ENCODE measurements around the gene RFESD.
A peak's percentile ranks its signal among the peaks of the same experiment; 100 is the strongest.
"Not testable (repeated sequence)": the region's sequence is repeated elsewhere in the genome, so short reads cannot be mapped to it uniquely, and the experiment has no call there.

Gene RFESD

DNA sequence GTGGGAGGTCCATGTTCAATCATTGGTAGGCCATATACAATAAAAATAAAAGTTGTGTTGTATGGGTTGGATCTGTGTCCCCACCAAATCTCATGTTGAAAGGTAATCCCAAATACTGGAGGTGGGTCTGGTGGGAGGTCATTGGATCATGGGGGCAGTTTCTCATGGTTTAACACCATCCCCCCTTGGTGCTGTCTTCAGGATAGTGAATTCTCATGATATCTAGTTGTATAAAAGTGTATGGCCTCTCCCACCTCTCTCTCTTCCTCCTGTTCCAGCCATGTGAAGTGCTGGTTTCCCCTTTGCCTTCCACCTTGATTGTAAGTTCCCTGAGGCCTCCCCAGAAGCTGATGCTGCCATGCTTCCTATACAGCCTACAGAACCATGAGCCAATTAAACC lies 21.1 kb downstream of the RFESD start:
- no peak for DNase-seq

DNA sequence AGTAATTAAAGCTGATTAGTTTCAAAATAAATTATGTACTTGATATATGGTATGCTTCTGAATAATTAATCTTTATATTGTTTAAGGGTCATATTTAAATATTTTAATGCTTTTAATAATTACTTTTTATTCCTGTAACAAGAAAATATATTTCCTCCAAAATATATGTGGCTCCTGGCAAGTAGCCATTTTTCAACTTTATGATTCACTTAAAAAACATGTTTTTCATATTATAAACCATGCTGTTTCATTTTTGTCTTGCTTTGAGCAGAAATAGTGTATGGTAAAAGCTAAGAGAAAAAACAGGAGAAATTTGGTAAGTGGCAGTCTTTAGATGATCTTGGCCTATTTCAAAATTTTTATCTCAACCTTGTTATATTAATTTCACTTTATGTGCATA lies 21.6 kb downstream of the RFESD start:
- no peak for DNase-seq

DNA sequence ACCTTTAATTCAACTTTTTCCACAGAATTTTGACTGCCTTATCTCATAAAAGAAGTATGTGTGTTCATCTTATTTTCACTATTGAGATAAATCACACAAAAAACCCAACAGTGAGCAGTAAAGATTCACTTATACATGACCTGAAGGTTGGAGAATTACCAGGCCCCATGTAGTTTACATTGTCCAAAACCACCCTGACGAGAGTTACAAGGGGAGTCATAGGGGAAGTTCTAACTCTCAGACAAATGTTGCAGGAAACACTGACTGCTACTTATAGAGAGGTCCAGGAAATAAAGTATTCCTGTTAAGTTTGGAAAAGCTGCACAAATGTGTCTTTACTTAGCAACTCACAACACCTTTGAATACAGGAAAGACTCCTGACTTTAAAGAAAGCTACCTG lies 22.2 kb downstream of the RFESD start:
- DNase-seq: no peak

DNA sequence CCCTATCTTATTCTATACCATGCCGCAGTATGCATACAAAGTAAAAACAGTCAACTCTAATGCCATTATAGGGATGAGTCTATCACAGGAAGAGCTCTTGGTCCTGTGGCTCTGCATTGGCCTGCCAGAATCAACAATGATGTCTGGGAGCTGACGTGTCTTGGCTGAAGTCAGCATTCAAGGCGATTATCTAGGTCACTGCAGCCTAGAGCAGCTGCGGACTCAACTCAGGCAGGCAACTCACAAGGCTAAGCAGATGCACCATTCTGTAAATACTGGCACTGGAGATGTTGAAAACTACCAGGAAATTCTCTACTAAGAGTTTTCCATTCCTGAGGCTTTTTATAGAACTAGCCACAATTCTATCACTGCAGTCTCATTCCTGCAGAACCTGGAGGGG lies 23.0 kb downstream of the RFESD start:
- DNase-seq: no peak

DNA sequence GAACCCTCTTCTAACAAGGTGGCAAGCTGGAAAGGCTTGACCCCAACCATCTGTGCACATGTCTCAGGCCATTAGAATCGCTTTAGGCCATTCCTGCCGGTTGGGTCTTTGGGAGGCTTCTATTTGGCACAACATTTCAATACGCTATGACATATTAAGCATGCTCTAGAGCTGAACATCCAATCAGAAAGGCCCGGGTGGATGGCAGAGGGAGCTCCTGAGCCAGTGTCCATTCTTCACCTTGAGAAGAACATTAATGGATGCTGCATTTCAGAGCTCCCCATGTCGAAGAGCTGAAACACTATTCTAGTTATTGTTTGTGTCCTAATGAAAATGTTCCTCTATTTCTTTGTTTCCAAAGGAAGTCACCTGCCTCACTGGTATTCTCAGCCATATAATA lies 23.4 kb downstream of the RFESD start:
- no peak for DNase-seq

DNA sequence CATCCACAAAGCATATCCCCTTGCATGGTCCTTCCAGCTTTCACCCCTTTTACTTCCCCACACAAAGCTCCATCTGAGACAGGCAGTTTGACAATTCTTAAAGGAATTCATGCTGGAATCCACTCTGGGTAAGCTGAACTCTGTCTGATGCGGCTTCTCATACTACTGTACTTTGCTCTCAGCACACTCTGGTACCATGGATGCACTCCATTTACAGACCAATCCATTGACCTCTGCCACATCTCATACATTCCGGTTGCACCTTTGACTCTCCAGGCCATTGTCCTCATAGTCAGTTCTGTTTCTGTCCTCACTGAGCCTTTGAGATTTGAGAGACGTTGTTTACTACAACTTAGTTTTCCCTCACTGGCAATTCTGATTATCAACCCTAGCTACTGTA lies 24.0 kb downstream of the RFESD start:
- no peak for DNase-seq

DNA sequence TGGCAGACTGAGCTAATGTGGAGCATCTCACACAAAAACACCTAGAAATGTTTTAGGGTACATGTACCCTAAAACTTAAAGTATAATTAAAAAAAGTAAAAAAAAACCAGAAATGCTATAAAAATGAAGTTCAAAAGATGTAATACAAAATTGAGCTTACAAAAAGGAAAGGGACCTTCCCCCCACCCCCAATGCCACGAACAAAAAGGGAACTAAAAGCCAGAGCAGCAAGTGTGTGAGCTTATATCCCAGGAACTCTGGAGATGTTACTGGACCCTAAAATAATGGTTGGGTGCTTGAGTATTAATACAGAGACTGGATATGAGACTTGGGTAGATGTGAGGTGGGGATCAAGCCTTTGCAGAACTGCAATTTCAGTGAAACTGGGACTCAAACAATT lies 25.2 kb downstream of the RFESD start:
- DNase-seq: peak; percentile 57

DNA sequence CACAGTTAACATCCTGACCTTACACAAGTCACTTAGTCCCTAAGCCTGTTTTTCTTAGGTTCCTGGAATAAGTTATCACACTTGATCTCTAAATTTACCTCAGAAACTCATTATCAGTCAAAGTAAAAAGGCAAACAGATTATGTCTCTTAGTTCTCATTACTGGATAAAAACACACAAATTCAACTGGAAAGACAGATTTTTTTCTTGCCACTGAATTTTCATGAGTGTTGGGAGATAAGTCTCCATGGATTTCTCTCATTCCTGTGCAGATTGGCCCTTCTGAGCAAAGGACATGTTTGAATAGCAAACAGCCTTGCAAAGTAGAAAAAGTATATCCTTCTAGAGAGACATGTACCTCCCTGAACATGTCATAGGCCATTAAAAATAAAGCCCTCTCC lies 26.1 kb downstream of the RFESD start:
- no peak for DNase-seq

DNA sequence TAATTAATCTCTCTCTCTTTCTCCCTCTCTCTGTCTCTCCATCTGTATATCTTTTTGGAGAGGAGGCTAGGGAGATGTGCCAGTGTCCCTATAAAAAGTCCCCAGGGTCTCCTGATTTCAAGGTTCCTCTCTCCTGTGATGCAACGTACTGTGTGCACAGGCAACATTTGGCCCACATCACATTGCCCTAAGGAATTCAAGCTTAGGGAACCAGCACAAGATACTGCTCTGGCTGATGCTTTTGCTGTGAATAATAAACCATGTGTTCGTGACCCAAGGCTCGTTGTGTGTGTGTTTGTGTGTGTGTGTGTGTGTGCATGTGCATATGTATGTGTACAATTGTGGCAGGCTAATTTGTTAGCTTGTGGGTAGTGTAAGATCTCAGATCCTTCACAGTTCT lies 26.5 kb downstream of the RFESD start:
- no peak for DNase-seq

DNA sequence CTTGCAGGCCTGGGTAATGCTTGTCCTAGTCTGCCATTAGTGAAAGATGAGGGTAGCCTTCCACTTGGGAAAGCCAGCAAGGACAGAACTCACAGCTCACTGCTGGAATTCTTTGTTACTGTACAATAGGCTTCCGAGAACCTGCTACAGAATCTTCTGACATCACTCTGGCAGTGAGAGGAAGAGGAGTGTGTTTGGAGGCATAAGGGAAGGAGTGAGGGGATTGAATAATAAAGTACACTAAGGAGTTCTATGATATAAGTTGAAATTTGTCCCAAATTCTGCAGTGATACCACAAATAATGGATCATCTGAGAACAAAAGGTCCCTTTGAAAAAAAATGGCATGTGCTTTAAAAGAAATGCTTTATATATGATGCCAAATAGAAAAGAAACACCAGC lies 36.3 kb downstream of the RFESD start, which contains the start of gene SPATA9:
Gene SPATA9, minus strand, starts transcription at position 101 of the 400 bp plus-strand sequence. CDS start 137 bp downstream, outside the sequence.
- no peak for DNase-seq

DNA sequence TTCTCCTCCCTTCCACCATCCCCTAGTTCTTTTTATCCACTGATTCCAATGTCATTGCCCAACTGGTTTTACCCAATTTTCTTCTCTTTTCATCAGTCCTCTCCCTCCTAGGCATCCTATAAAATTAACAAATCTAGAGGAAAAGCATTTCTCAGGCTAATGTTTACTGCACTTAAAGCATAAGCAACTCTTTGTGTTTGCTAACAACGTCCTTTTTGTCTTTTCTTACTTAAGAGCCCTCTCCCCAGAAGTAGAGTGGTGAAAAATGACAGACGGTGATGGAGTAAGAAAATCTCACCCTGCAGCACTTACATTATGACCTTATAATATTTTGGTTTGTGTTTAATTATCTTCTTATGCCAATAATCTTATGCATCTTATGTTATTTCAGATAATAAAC lies 37.8 kb downstream of the RFESD start:
- no peak for DNase-seq

DNA sequence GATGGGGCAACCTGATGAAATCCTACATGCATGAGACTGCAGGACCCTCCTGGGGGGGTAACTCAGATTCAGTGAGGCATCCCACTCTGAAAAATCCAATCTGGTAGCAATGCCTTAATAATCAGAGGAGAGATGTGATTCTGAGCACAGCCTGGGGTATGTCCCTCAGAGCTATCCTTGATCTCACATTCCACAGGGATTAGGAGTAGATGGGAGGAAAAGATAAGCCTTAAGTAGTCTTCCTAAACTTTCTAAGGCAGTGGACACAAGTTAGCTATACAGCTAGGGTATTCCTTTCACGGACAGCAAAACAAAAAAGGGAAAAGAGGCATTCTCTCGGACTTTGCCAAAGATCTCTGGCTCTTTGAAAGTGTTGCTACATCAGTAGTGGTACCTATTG lies 40.1 kb downstream of the RFESD start:
- no peak for DNase-seq

DNA sequence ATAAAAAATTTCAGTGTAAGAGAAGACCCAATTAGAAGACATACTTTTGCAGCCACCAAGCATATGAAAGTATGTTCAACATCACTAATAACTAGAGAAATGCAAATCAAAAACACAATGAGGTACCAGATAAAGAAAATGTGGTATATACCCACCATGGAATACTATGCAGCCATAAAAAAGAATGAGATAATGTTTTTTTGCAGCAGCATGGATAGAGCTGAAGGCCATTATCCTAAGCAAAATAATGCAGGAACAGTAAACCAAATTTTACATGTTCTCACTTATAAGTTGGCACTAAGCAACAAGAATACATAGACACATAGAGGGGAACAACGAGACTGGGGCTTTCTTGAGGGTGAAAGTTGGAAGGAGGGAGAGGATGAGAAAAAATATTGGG lies 43.1 kb downstream of the RFESD start:
- no peak for DNase-seq

DNA sequence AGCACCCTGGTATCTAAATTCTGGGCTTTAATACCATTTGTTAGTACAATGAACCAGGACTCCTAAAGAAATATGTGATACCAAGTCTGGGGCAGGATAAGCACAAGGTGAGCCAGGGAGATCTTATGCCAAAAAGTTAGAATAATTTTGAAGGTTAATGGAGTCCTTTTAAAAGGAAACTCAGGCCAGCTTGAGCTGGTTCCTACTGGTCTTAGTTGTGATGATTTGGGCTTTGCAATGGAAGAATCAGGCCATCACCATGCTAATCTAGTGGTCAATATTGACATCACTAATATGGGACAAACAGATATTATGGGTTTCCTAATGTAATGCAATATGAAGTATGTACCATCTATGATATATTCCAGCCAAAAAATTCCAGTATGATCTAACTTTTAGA lies 43.8 kb downstream of the RFESD start:
- DNase-seq: no peak

DNA sequence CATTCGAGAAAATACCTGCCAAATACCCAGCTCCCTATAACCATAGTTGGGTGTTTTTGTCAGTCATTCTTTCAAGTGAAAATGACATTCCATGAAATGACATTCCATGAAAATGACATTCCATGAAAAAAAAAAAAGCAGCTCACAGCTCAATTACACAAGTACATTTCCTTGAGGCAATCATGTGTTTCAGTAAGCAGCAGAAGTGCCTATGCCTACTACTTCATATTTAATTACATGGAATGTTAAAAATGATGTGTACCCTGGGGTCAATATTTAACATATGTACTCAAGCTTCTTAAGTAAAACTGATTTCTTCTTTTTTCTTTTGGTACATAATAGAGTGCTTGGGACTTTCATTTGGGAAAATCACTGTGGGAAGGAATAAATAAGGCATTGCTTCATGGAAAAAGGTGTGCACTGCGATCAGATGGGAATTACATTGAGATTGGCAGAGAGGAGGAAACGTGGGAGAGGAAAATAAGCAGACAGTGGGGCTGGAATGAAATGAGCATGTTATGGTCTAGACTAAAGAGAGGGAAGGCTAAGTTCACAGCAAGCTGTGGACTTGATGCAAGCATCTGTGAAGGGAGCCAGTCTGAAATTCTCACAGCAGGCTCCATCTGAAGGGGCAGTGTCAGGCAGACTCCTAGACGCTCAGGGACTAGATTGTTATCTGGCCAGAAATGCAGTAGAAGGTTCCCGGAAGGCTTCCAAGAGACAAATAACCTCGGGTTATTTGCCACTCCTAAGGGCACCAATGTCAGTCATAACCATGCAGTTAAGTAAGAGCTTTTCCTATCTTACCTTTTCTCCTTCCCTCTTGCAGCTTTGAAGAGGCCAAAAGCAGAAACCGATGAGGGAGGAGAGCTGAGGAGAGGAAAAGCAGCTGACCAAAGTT lies 51.5 kb downstream of the RFESD start:
- DNase-seq: no peak

DNA sequence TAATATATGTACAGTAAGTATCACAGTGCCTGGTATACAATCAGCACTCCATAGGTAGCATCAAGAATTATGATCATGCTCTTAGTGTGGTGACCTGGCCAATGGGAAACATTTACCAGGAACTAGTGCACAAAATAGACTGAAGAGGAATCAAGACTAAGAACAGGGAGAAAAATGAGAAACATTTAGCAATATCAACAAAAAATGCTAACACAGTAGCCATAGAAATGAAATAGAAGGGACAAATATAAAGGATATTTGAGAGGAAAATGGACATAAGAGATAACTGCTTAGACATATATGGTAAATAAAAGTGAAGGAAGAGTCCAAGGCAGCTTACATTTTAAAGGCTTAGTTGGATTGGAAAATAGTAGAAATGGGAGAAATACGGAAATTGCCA lies 52.8 kb downstream of the RFESD start:
- DNase-seq: no peak

DNA sequence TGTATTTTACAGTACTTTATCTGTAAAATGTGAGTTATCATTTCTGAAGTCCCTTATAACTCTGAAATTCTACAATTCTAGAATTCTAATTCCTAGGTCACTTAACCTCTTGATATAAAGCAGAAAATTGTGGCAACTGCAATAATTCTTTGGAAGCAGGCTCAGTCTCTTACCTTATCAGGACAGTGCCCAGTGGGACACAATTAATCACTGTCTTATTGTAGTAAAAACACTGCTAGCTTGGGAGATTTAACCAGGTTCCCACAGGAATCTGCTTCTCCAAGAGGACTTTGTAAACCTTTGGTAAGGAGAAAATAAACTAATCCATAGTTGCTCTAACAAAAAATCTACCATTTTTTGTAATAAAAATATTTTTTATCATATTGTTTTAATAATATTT lies 54.5 kb downstream of the RFESD start:
- no peak for DNase-seq

DNA sequence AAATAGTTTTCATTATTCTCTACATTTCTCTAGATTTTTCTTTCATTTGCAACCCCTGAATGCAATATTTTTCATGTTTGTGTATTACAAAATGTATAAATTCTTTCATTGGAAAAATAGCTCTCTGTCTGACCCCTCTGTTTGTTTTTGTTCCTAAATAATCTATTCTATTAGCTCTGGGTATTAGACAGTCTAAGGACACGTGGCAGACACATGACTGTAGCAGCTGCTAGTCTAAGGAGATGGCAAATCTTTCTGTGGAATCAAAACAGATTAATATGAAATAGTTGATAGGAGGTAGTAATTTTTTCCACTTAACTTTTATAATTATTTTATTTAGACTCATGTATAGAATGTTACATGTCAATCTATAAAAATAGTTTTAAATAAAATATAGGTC lies 57.6 kb downstream of the RFESD start:
- DNase-seq: no peak

DNA sequence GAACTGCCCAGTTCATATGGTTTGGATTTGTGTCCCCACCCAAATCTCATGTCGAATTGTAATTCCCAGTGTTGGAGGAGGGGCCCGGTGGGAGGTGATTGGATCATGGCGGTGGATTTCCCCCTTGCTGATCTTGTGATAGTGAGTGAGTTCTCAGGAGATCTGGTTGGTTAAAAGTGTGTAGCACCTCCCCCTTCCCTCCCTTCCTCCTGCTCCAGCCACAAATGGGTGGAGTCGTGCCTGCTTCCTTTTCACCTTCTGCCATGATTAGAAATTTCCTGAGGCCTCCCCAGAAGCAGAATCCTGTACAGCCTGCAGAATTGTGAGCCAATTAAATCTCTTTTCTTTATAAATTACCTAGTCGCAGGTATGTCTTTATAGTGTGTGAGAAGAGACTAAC lies 59.6 kb downstream of the RFESD start:
- not testable (repeated sequence) for DNase-seq

DNA sequence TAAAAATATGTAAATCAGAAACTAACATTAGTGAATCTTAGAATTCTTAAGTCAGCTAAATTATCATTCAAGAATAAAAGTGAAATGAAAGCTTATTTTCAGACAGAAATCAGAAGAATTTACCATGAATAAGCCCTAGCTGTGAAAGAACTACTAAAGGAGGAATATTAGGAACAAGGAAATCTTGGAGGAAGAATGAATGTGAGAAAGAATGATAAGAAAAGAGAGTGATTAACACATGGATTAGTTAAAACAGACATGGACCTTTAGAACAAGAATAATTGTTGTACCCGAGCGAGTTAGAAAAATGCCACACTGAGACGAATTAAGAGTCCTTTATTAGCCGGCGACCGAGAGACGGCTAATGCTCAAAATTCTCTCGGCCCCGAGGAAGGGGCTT lies 60.5 kb downstream of the RFESD start:
- no peak for DNase-seq

Data from hematopoietic multipotent progenitor cell treated with erythropoietin and hydrocortisone succinate and interleukin-3 and kit ligand, for 4 days (in vitro differentiated cells).